WTC11 (cell line): ENCODE measurements around the gene MALL.

Experiments
- AFF4 ChIP-seq: sonication (generic); formaldehyde crosslinking; IDR thresholded peaks from 2 replicates; pipeline ENCODE4 v1.8.1; 2023; ENCODE audit warnings: mild to moderate bottlenecking, missing genetic modification reagents, borderline replicate concordance
- CTCF ChIP-seq: fragments of 200-600 bp; IDR thresholded peaks from 2 replicates; pipeline ENCODE4 v1.8.0; 2022; ENCODE audit warnings: antibody characterized with exemption
- FOXJ3 ChIP-seq: sonication (generic); formaldehyde crosslinking; IDR thresholded peaks from 2 replicates; pipeline ENCODE4 v1.9.0; 2021; ENCODE audit warnings: missing genetic modification reagents, mild to moderate bottlenecking, borderline replicate concordance
- IRF2 ChIP-seq: sonication (generic); formaldehyde crosslinking; IDR thresholded peaks from 2 replicates; pipeline ENCODE4 v1.8.0; 2022; ENCODE audit warnings: low read depth, missing genetic modification reagents, borderline replicate concordance
- MAX ChIP-seq: sonication (generic); formaldehyde crosslinking; IDR thresholded peaks from 2 replicates; pipeline ENCODE4 v1.8.0; 2022; ENCODE audit warnings: mild to moderate bottlenecking, missing genetic modification reagents
- MYBL2 ChIP-seq: sonication (generic); formaldehyde crosslinking; IDR thresholded peaks from 2 replicates; pipeline ENCODE4 v1.8.1; 2023; ENCODE audit warnings: mild to moderate bottlenecking, moderate library complexity, missing genetic modification reagents
- NR1H2 ChIP-seq: sonication (generic); formaldehyde crosslinking; IDR thresholded peaks from 2 replicates; pipeline ENCODE4 v1.9.0; 2021; ENCODE audit warnings: mild to moderate bottlenecking, moderate library complexity, missing genetic modification reagents
- SOX15 ChIP-seq: fragments of 250-450 bp; sonication (Bioruptor Pico); IDR thresholded peaks from 2 replicates; pipeline ENCODE4 v1.9.0; 2021; ENCODE audit warnings: mild to moderate bottlenecking
- USF1 ChIP-seq: sonication (generic); formaldehyde crosslinking; IDR thresholded peaks from 2 replicates; pipeline ENCODE4 v1.8.0; 2022; ENCODE audit warnings: mild to moderate bottlenecking, missing genetic modification reagents
- ZNF138 ChIP-seq: sonication (generic); formaldehyde crosslinking; conservative IDR thresholded peaks from 2 replicates; pipeline ENCODE4 v1.8.1; 2022; ENCODE audit warnings: mild to moderate bottlenecking, moderate library complexity, missing genetic modification reagents
- ZNF396 ChIP-seq: fragments of 250-450 bp; sonication (Bioruptor Pico); IDR thresholded peaks from 2 replicates; pipeline ENCODE4 v1.8.0; 2021; ENCODE audit warnings: mild to moderate bottlenecking, moderate library complexity, borderline replicate concordance
- ZNF423 ChIP-seq: fragments of 250-450 bp; sonication (Bioruptor Pico); IDR thresholded peaks from 2 replicates; pipeline ENCODE4 v2.1.2; 2022; ENCODE audit warnings: mild to moderate bottlenecking, moderate library complexity

GRCh38 chr2:110149330-110150220 lies 34.0 kb upstream of the MALL start:
- TF ChIP-seq FOXJ3 (CRISPR knock-in tag) (no peak), CTCF (no peak), ZNF423 (CRISPR knock-in tag) (no peak), SOX15 (CRISPR knock-in tag) (no peak), USF1 (CRISPR knock-in tag) (no peak), ZNF396 (CRISPR knock-in tag) (no peak), NR1H2 (CRISPR knock-in tag) (no peak), AFF4 (CRISPR knock-in tag) (no peak), MYBL2 (CRISPR knock-in tag) (no peak), MAX (CRISPR knock-in tag) (no peak), IRF2 (CRISPR knock-in tag) (no peak), ZNF138 (no peak)
